Endothelial cell of umbilical vein (primary cell): Measurements from ENCODE around the gene GPRASP1. TPM values are rescaled to one million over a fixed set of nuclear protein-coding genes. Genes with fewer than 3 reads are reported as not detected.
A peak's percentile ranks its signal among the peaks of the same experiment; 100 is the strongest.

ENCODE experiments used
- BruUV-seq: library from RNA; stranded (reverse); fragments of 400-500 nt; replicated peaks from 2 replicates; lab custom pipeline; 2021; lab: Mats Ljungman, UMichigan
- CTCF ChIA-PET: fragments of 300-600, 350-600 bp; sonication (Branson Sonifier 250); formaldehyde crosslinking; loops from one replicate; lab custom pipeline; 2021; ENCODE audit warnings: antibody characterized with exemption, inconsistent platforms; lab: Charles Lee
- POLR2A ChIA-PET: fragments of 300-600, 350-600 bp; sonication (Branson Sonifier 250); formaldehyde crosslinking; loops from one replicate; lab custom pipeline; 2021; ENCODE audit warnings: antibody characterized with exemption, inconsistent platforms; lab: Charles Lee
- DNase-seq: peaks from one replicate; pipeline ENCODE4 v3.0.0-alpha.2; 2011; ENCODE audit warnings: low read depth, low spot score
- FAIRE-seq: peaks from 2 replicates; lab custom pipeline; 2011; peaks lifted over from hg19 to GRCh38; lab: Jason Lieb, UNC
- H2AFZ ChIP-seq: 2 replicates; pipeline ENCODE4 v1.6.0; 2012; ENCODE audit warnings: low read depth, low read length, control low read depth, inconsistent platforms
- H3K27ac ChIP-seq: 2 replicates; pipeline ENCODE4 v1.5.1; 2011; ENCODE audit warnings: low read depth, mild to moderate bottlenecking, control low read depth, low read length, moderate library complexity; ENCODE audit not compliant: insufficient read depth
- H3K27me3 ChIP-seq, 2 experiments: 2 replicates each; pipeline versions ENCODE4 v1.6.0 to v1.6.1; 2011; ENCODE audit warnings: low read length in 2 of 2, mixed read lengths in 1 of 2; ENCODE audit not compliant: control insufficient read depth in 2 of 2, insufficient read depth in 2 of 2
- H3K36me3 ChIP-seq, 2 experiments: 2 replicates in 1 of 2; 3 replicates in 1 of 2; pipeline ENCODE4 v1.5.1; 2011; ENCODE audit warnings: low read length in 2 of 2, mild to moderate bottlenecking in 1 of 2, moderate library complexity in 1 of 2; ENCODE audit not compliant: control insufficient read depth in 2 of 2, insufficient read depth in 2 of 2; ENCODE audit errors: extremely low read depth in 1 of 2
- H3K4me1 ChIP-seq: 3 replicates; pipeline ENCODE4 v1.5.1; 2011; ENCODE audit warnings: mild to moderate bottlenecking, low read length; ENCODE audit not compliant: control insufficient read depth, insufficient read depth; ENCODE audit errors: extremely low read depth
- H3K4me2 ChIP-seq: 2 replicates; pipeline ENCODE4 v1.6.1; 2011; ENCODE audit warnings: low read length, control low read depth, mixed read lengths; ENCODE audit not compliant: insufficient read depth
- H3K4me3 ChIP-seq, 3 experiments: fragments of 200-600 bp in 1 of 3; sonication (generic), shearing (Covaris generic) in 1 of 3; replicated peaks in 1 of 3; 2 replicates each; pipeline ENCODE4 v1.5.1; 2011 to 2016; ENCODE audit warnings: control low read depth in 3 of 3, low read length in 3 of 3, mild to moderate bottlenecking in 2 of 3, inconsistent platforms in 1 of 3, low read depth in 1 of 3, moderate library complexity in 1 of 3; ENCODE audit not compliant: insufficient read depth in 1 of 3
- H3K79me2 ChIP-seq: 2 replicates; pipeline ENCODE4 v1.6.0; 2012; ENCODE audit warnings: low read length, inconsistent platforms; ENCODE audit not compliant: control insufficient read depth, insufficient read depth
- H3K9ac ChIP-seq: replicated peaks from 2 replicates; pipeline ENCODE3; 2011; ENCODE audit warnings: low read length, control low read depth; ENCODE audit not compliant: insufficient read depth; ENCODE audit errors: extremely low read depth
- H3K9me1 ChIP-seq: replicated peaks from 3 replicates; pipeline ENCODE4 v1.6.0; 2011; ENCODE audit warnings: mild to moderate bottlenecking, low read length; ENCODE audit not compliant: control insufficient read depth, insufficient read depth; ENCODE audit errors: extremely low read depth
- H3K9me3 ChIP-seq: replicated peaks from 2 replicates; pipeline ENCODE4 v1.5.1; 2012; ENCODE audit warnings: low read length, inconsistent platforms; ENCODE audit not compliant: control insufficient read depth, insufficient read depth
- H4K20me1 ChIP-seq: replicated peaks from 2 replicates; pipeline ENCODE3; 2011; ENCODE audit warnings: mild to moderate bottlenecking, low read length; ENCODE audit not compliant: control insufficient read depth, insufficient read depth; ENCODE audit errors: extremely low read depth
- CTCF ChIP-seq, 2 donors: IDR thresholded peaks; 1 replicate in 1 of 2; 2 replicates in 1 of 2; pipeline ENCODE4 v1.5.1; 2011; ENCODE audit warnings: low read length in 2 of 2, mild to moderate bottlenecking in 2 of 2, moderate library complexity in 2 of 2, control low read depth in 1 of 2, inconsistent platforms in 1 of 2, low read depth in 1 of 2; ENCODE audit not compliant: insufficient read depth in 1 of 2; ENCODE audit errors: extremely low read depth in 1 of 2
- EZH2 ChIP-seq: IDR thresholded peaks from 2 replicates; pipeline ENCODE4 v1.6.1; 2012; ENCODE audit warnings: borderline replicate concordance, low read depth, mild to moderate bottlenecking, moderate library complexity, low read length, inconsistent platforms; ENCODE audit not compliant: severe bottlenecking
- FOS ChIP-seq: IDR thresholded peaks from 2 replicates; pipeline ENCODE4 v1.6.1; 2011; ENCODE audit warnings: mild to moderate bottlenecking, low read length, moderate library complexity, borderline replicate concordance; ENCODE audit not compliant: insufficient read depth
- GATA2 ChIP-seq: IDR thresholded peaks from 2 replicates; pipeline ENCODE4 v1.7.0; 2011; ENCODE audit warnings: low read depth, mild to moderate bottlenecking, moderate library complexity, mixed read lengths, low read length; ENCODE audit not compliant: insufficient read length, insufficient read depth
- JUN ChIP-seq: IDR thresholded peaks from 2 replicates; pipeline ENCODE4 v1.6.1; 2011; ENCODE audit warnings: borderline replicate concordance, low read depth; ENCODE audit not compliant: insufficient read length, insufficient read depth
- MYC ChIP-seq: IDR thresholded peaks from one replicate; pipeline ENCODE4 v1.6.1; 2011; ENCODE audit warnings: mild to moderate bottlenecking, low read depth, low read length
- POLR2A ChIP-seq: IDR thresholded peaks from 2 replicates; pipeline ENCODE4 v1.6.1; 2012; ENCODE audit warnings: low read depth, mild to moderate bottlenecking, control low read depth, low read length
- POLR2AphosphoS5 ChIP-seq: IDR thresholded peaks from 2 replicates; pipeline ENCODE4 v1.6.1; 2012; ENCODE audit warnings: low read depth, mild to moderate bottlenecking, control low read depth, low read length, moderate library complexity; ENCODE audit not compliant: insufficient read depth
- dilution Hi-C: fragments of 300-500 bp; cut with MboI; formaldehyde crosslinking; loops from one replicate; pipeline ENCODE4 v1.15.0; 2019; ENCODE audit warnings: low sequenced_read_pairs; ENCODE audit not compliant: extremely low pct_ligation_motif_present
- intact Hi-C: fragments of 100-400 bp; cut with micrococcal nuclease; formaldehyde crosslinking; loops from one replicate; pipeline ENCODE4 v1.10.0; 2022
- polyA plus RNA-seq, 4 experiments: library from polyadenylated mRNA; depleted of rRNA in 3 of 4; stranded (reverse) in 3 of 4; unstranded in 1 of 4; fragments of >200 nt; gene quantifications; 2 replicates each; pipeline versions ENCODE4 v1.2.1 to v1.2.3, GENCODE V29; 2011 to 2012; ENCODE audit warnings: missing spikeins in 1 of 4
- total RNA-seq: library from RNA; stranded (reverse); gene quantifications from 2 replicates; pipeline ENCODE4 v1.2.3, GENCODE V29; 2021

The GPRASP1 gene
- total and polyA plus RNA-seq, 2 donors (not counting 3 experiments of a cell fraction or from before 2014, with no cell fraction given): 0.32 to 2.1 TPM

DNA sequence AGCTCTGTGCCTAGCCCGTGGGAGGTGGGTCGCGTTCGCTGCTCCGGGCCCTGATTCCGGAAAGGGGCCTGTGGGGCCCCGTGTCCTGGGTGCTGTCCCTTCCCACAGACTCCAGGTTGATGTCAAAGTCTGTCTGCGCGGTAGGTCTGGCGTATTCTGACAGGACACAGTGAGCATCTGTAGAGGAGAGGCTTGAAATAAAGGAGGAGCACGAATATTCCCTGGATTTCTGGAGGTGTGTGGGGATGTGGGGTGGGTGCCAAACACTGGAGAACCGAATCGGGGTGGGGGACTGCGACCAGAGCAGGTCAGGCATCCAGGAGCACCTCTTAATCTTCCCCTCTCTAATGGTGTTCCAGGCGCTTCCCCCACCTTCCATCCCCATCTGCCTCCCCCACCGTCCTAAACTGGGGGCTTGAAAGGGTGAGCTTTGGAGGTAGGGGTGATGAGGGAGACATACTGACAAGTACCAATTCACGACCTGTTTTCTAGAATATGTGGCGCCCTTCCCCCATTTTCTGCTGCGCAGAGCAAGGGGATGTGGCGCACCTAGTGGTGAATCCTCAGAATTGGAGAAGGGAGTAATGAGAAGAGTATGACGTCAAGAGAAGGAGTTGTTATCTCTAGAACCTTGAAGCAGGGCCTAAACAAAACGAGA is 877 bp downstream of the GPRASP1 start:
- BruUV-seq: no TSS peak
- FAIRE-seq (peak; percentile 95), DNase-seq (peak; percentile 18)
- Histone ChIP-seq H4K20me1 (no peaks in the 10 kb centered on the region), H3K27ac (no peak overlapping the region), H3K79me2 (no peaks in the 10 kb centered on the region), H3K9me1 (no peaks in the 10 kb centered on the region), H3K27me3 (no peaks in the 10 kb centered on the region), H3K9me3 (no peaks in the 10 kb centered on the region), H3K4me1 (no peaks in the 10 kb centered on the region), H3K36me3 (no peaks in the 10 kb centered on the region), H3K9ac (no peak overlapping the region), H2AFZ (peak overlapping the region; percentile 16), H3K4me3 (peak overlapping the region; percentile 37 to 54 (median 45)), H3K4me2 (peak overlapping the region; percentile 55)
- TF ChIP-seq POLR2A: no peak
- TF ChIP-seq CTCF (IDR thresholded peaks at IDR 0.05; ENCODE audit: extremely low read depth in 1 of 2, insufficient read depth in 1 of 2, low read depth in 1 of 2, low read length in 2 of 2): peak; percentile 29 to 39
- dilution Hi-C loops (no loop called here), intact Hi-C loops (loop anchor here (5.0 kb wide), 1 partner anchor 115 kb away; no protein-coding TSS in a partner anchor)
- ChIA-PET CTCF (interaction anchor here (1.2 to 1.3 kb wide), 2 partner anchors 9 to 94 kb away, joined by 3 read pairs; no protein-coding TSS in a partner anchor), POLR2A (no interaction called here)

- ChIA-PET POLR2A (no interaction called here), CTCF (no interaction called here)
- FAIRE-seq (no peak), DNase-seq (no peak)
- H3K4me1 ChIP-seq: no peaks in the 10 kb centered on the region
- dilution Hi-C loops: no loop called here
- no peak overlapping the region for H2AFZ ChIP-seq
- H3K4me3 ChIP-seq: no peak overlapping the region
- H3K9ac ChIP-seq: no peak overlapping the region
- no peaks in the 10 kb centered on the region for H3K36me3 ChIP-seq
- H3K4me2 ChIP-seq: no peak overlapping the region
- H4K20me1 ChIP-seq: no peaks in the 10 kb centered on the region
- TF ChIP-seq POLR2AphosphoS5: no peak
- no peak for TF ChIP-seq EZH2
- no peak for TF ChIP-seq CTCF (IDR thresholded peaks at IDR 0.05; ENCODE audit: extremely low read depth in 1 of 2, insufficient read depth in 1 of 2, low read depth in 1 of 2, low read length in 2 of 2)
- no peak for TF ChIP-seq GATA2
- TF ChIP-seq MYC: no peak
- no peak for TF ChIP-seq FOS
- no peak for TF ChIP-seq POLR2A
- no peak for TF ChIP-seq JUN
- no peaks in the 10 kb centered on the region for H3K9me3 ChIP-seq
- no peak overlapping the region for H3K27ac ChIP-seq
- H3K79me2 ChIP-seq: no peaks in the 10 kb centered on the region
- no peaks in the 10 kb centered on the region for H3K9me1 ChIP-seq
- intact Hi-C loops: loop anchor here (5.0 kb wide), 1 partner anchor 113 kb away; no protein-coding TSS in a partner anchor
- no peaks in the 10 kb centered on the region for H3K27me3 ChIP-seq
- BruUV-seq: no TSS peak
Observed at GRCh38 chrX:102654696-102655095, 3.4 kb downstream of the GPRASP1 start.
